ENCODE data around the gene TOR1AIP1. TPM values are rescaled to one million over a fixed set of nuclear protein-coding genes. Genes with fewer than 3 reads are reported as not detected.

The TOR1AIP1 gene
- total RNA-seq, 2 donors from 2014 or later, result 18.1 to 26.2 TPM

DNA sequence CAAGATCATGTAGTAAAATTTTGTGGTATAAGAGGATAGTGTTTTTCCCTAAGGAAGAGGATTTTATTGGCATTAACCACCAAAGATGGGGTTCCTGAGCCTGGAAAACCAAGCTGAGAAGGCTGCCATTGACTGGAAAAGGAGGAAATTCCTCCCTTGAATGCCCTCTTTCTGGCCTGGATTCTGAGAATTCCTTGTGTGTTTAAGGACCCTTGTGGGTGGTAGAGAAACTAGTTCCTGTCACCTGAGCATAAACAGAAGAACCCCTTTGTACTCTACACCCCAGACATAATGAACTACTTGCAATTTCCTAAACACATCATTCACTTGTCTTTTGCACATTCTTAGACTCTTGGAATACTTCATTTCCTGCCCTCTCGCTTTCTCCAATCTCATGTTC lies 39.4 kb downstream of the TOR1AIP1 start:
- Mint-ChIP-seq H3K27me3 (ENCODE audit: insufficient read depth) (no peaks in the 10 kb centered on the region), H3K36me3 (ENCODE audit: low read depth) (peaks cover 28% of the 10 kb centered on the region), H3K9me3 (no peaks in the 10 kb centered on the region), H3K27ac (peak overlapping the region; percentile 36), H3K4me3 (no peak overlapping the region), H3K4me1 (peaks cover 22% of the 10 kb centered on the region)
- no peak overlapping the region for H3K4me3 ChIP-seq (ENCODE audit: low read length)
- no peaks in the 10 kb centered on the region for H3K27me3 ChIP-seq (ENCODE audit: control insufficient read depth, insufficient read depth, low read length, poor library complexity, severe bottlenecking)
- H3K9ac ChIP-seq (ENCODE audit: extremely low read depth, low read length, poor library complexity, severe bottlenecking), result no peak overlapping the region
- peaks cover 5% of the 10 kb centered on the region for H3K4me1 ChIP-seq (ENCODE audit: control insufficient read depth, insufficient read depth, low read length)
- H3K36me3 ChIP-seq (ENCODE audit: control insufficient read depth, insufficient read depth, low read length), result peaks cover 32% of the 10 kb centered on the region
- WGBS, 2 experiments (ENCODE audit: insufficient coverage in 1 of 2, insufficient read length in 1 of 2), result 86 to 93% methylated on average over 1 of the region's 1 CpG
- no peak for TF ChIP-seq CTCF (conservative IDR thresholded peaks at IDR 0.05)
- DNase-seq, result no peak
- H3K9me3 ChIP-seq (ENCODE audit: control insufficient read depth, low read length), result no peaks in the 10 kb centered on the region
- H3K27ac ChIP-seq (ENCODE audit: low read depth, low read length), result peak overlapping the region; percentile 43

- DNase-seq, result no peak
- H3K9ac ChIP-seq (ENCODE audit: extremely low read depth, low read length, poor library complexity, severe bottlenecking), result no peak overlapping the region
- H3K4me1 ChIP-seq (ENCODE audit: control insufficient read depth, insufficient read depth, low read length), result peaks cover 5% of the 10 kb centered on the region
- no peak for TF ChIP-seq CTCF (conservative IDR thresholded peaks at IDR 0.05)
- peak overlapping the region; percentile 36 for H3K27ac Mint-ChIP-seq
- peaks cover 28% of the 10 kb centered on the region for H3K36me3 ChIP-seq (ENCODE audit: control insufficient read depth, insufficient read depth, low read length)
- no peaks in the 10 kb centered on the region for H3K9me3 ChIP-seq (ENCODE audit: control insufficient read depth, low read length)
- peak overlapping the region; percentile 43 for H3K27ac ChIP-seq (ENCODE audit: low read depth, low read length)
- no peaks in the 10 kb centered on the region for H3K9me3 Mint-ChIP-seq
- H3K27me3 ChIP-seq (ENCODE audit: control insufficient read depth, insufficient read depth, low read length, poor library complexity, severe bottlenecking), result no peaks in the 10 kb centered on the region
- WGBS, 2 experiments (ENCODE audit: insufficient coverage in 1 of 2, insufficient read length in 1 of 2), result 87 to 96% methylated on average over 4 to 7 of the region's 8 CpGs
- no peaks in the 10 kb centered on the region for H3K27me3 Mint-ChIP-seq (ENCODE audit: insufficient read depth)
- no peak overlapping the region for H3K4me3 Mint-ChIP-seq
- peaks cover 22% of the 10 kb centered on the region for H3K4me1 Mint-ChIP-seq
- peaks cover 27% of the 10 kb centered on the region for H3K36me3 Mint-ChIP-seq (ENCODE audit: low read depth)
- no peak overlapping the region for H3K4me3 ChIP-seq (ENCODE audit: low read length)
Observed at GRCh38 chr1:179921981-179922872, 40.1 kb downstream of the TOR1AIP1 start.

DNA sequence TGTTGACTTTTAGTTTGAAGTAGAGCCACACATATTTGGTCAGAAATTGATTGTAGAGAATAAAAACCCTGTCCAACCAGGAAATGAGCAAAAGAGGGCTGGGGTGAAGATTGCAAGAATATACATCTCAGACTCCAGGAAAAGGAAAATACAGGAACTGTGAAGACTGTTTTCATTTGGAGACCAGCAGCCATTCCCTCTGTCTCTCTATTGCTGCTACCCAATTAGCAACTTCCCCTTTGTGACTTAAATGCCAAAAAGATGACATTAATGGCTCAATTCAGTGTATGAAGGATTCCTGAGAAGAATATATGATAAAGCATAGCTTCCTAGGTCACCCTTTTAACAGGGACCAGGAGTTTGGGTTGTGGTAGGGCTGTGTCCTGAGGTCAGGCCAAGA lies 40.9 kb downstream of the TOR1AIP1 start:
- no peak overlapping the region for H3K4me3 ChIP-seq (ENCODE audit: low read length)
- no peak overlapping the region for H3K9ac ChIP-seq (ENCODE audit: extremely low read depth, low read length, poor library complexity, severe bottlenecking)
- H3K9me3 Mint-ChIP-seq, result no peaks in the 10 kb centered on the region
- H3K27me3 Mint-ChIP-seq (ENCODE audit: insufficient read depth), result no peaks in the 10 kb centered on the region
- H3K4me1 ChIP-seq (ENCODE audit: control insufficient read depth, insufficient read depth, low read length), result peaks cover 5% of the 10 kb centered on the region
- no peak overlapping the region for H3K27ac ChIP-seq (ENCODE audit: low read depth, low read length)
- no peaks in the 10 kb centered on the region for H3K27me3 ChIP-seq (ENCODE audit: control insufficient read depth, insufficient read depth, low read length, poor library complexity, severe bottlenecking)
- H3K36me3 ChIP-seq (ENCODE audit: control insufficient read depth, insufficient read depth, low read length), result peaks cover 20% of the 10 kb centered on the region
- H3K36me3 Mint-ChIP-seq (ENCODE audit: low read depth), result peaks cover 19% of the 10 kb centered on the region
- H3K4me1 Mint-ChIP-seq, result peaks cover 22% of the 10 kb centered on the region
- no peaks in the 10 kb centered on the region for H3K9me3 ChIP-seq (ENCODE audit: control insufficient read depth, low read length)
- no peak for TF ChIP-seq CTCF (conservative IDR thresholded peaks at IDR 0.05)
- no peak for DNase-seq
- H3K4me3 Mint-ChIP-seq, result no peak overlapping the region
- no peak overlapping the region for H3K27ac Mint-ChIP-seq

All from endodermal cell (in vitro differentiated cells).